MM.1S (cell line): ENCODE data around the gene GNL3.

Source experiments
- DNase-seq: peaks from one replicate; pipeline ENCODE4 v3.0.0-alpha.2; 2015
- H2AFZ ChIP-seq: fragments of 300-600 bp; sonication (generic); 2 replicates; pipeline ENCODE4 v1.6.0; 2016; ENCODE audit warnings: antibody characterized with exemption, low read length
- H3F3A ChIP-seq: fragments of 300-600 bp; sonication (generic); 2 replicates; pipeline ENCODE4 v1.6.1; 2016; ENCODE audit warnings: mild to moderate bottlenecking, antibody characterized with exemption, low read length, moderate library complexity, mixed read lengths; ENCODE audit not compliant: insufficient read depth
- H3K27ac ChIP-seq: fragments of 300-600 bp; sonication (generic); 2 replicates; pipeline ENCODE4 v1.5.1; 2016; ENCODE audit warnings: mild to moderate bottlenecking, low read length
- H3K27me3 ChIP-seq: fragments of 300-600 bp; sonication (generic); replicated peaks from 2 replicates; pipeline ENCODE4 v1.6.0; 2016; ENCODE audit warnings: low read length; ENCODE audit not compliant: insufficient read depth
- H3K36me3 ChIP-seq: fragments of 300-600 bp; sonication (generic); replicated peaks from 2 replicates; pipeline ENCODE4 v1.6.1; 2016; ENCODE audit warnings: mild to moderate bottlenecking, low read length, mixed read lengths; ENCODE audit not compliant: insufficient read depth
- H3K4me1 ChIP-seq: fragments of 300-600 bp; sonication (generic); 2 replicates; pipeline ENCODE4 v1.6.1; 2016; ENCODE audit warnings: low read length, mixed read lengths
- H3K4me2 ChIP-seq: fragments of 300-600 bp; sonication (generic); 2 replicates; pipeline ENCODE4 v1.6.0; 2016; ENCODE audit warnings: low read depth, low read length
- H3K4me3 ChIP-seq: fragments of 300-600 bp; sonication (generic); 2 replicates; pipeline ENCODE4 v1.5.1; 2016; ENCODE audit warnings: low read length, mixed read lengths
- H3K79me2 ChIP-seq: fragments of 300-600 bp; sonication (generic); 2 replicates; pipeline ENCODE4 v1.6.1; 2016; ENCODE audit warnings: mixed run types, low read length, mixed read lengths
- H3K9ac ChIP-seq: fragments of 300-600 bp; sonication (generic); 2 replicates; pipeline ENCODE4 v1.6.1; 2016; ENCODE audit warnings: low read length, mixed read lengths
- H3K9me2 ChIP-seq: fragments of 300-600 bp; sonication (generic); replicated peaks from 2 replicates; pipeline ENCODE4 v1.6.1; 2016; ENCODE audit warnings: mild to moderate bottlenecking, low read length, mixed read lengths; ENCODE audit not compliant: insufficient read depth
- H3K9me3 ChIP-seq: fragments of 300-600 bp; sonication (generic); replicated peaks from 2 replicates; pipeline ENCODE4 v1.6.1; 2016; ENCODE audit warnings: mild to moderate bottlenecking, low read length, mixed read lengths; ENCODE audit not compliant: insufficient read depth
- H4K20me1 ChIP-seq: fragments of 300-600 bp; sonication (generic); 2 replicates; pipeline ENCODE4 v1.6.1; 2016; ENCODE audit warnings: mild to moderate bottlenecking, low read length, moderate library complexity, mixed read lengths; ENCODE audit not compliant: insufficient read depth
- EZH2 ChIP-seq: fragments of 300-600 bp; sonication (generic); optimal IDR thresholded peaks from 2 replicates; pipeline ENCODE3; 2017; ENCODE audit warnings: low read depth, mild to moderate bottlenecking, antibody characterized with exemption, low read length, mixed read lengths
- EZH2phosphoT487 ChIP-seq: fragments of 300-600 bp; sonication (generic); IDR thresholded peaks from 2 replicates; pipeline ENCODE4 v1.6.1; 2018; ENCODE audit warnings: antibody characterized with exemption, low read length
- TF ChIP-seq, protein P1 (sequence below): fragments of 300-600 bp; sonication (generic); IDR thresholded peaks from 2 replicates; pipeline ENCODE4 v1.5.1; 2016; ENCODE audit warnings: antibody characterized with exemption, low read length, mixed read lengths

The GNL3 gene

DNA sequence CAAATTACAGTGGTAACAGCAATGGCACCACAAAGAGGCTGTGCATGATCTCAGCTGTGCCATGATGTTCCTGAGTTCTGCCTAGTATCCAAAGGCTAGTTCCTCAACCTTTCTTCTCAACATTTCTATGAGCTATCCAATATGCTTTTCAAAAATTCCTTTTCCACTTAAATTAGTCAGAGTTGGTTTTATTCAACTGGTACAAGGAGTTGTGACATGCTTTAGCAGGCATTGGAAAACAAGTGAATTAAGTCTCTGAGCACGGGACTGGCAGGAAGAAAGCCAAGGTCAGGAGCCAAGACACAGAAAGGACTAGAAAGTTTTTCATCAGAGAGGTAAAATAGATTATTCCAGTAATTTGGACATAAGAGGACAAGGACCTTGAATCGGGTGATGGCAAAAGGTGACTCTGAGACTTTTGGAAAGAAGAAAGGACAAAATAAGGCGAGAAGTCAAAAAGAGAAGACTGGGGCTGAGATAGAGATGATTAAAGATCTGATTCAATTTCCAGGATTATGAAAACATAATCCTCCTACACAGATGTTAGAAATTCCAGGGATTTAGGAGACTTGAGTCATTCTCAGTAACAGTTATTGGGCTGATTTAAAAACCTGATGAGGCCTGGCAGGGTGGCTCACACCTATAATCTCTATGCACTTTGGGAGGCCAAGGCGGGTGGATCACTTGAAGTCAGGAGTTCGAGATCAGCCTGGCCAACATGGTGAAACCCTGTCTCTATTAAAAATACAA lies 36.2 kb upstream of the GNL3 start:
- Histone ChIP-seq H3K9me3 (no peaks in the 10 kb centered on the region), H4K20me1 (no peaks in the 10 kb centered on the region), H3K27ac (no peak overlapping the region), H3K9me2 (no peaks in the 10 kb centered on the region), H2AFZ (no peak overlapping the region), H3K4me3 (no peak overlapping the region), H3K79me2 (no peaks in the 10 kb centered on the region), H3K4me1 (no peaks in the 10 kb centered on the region), H3K27me3 (no peaks in the 10 kb centered on the region), H3K9ac (no peak overlapping the region), H3F3A (no peaks in the 10 kb centered on the region), H3K4me2 (no peak overlapping the region), H3K36me3 (peaks cover 8% of the 10 kb centered on the region; the same call in 1 of the 2 replicates)
- TF ChIP-seq EZH2, result no peak
- TF ChIP-seq EZH2phosphoT487, result no peak
- TF ChIP-seq, protein P1, sequence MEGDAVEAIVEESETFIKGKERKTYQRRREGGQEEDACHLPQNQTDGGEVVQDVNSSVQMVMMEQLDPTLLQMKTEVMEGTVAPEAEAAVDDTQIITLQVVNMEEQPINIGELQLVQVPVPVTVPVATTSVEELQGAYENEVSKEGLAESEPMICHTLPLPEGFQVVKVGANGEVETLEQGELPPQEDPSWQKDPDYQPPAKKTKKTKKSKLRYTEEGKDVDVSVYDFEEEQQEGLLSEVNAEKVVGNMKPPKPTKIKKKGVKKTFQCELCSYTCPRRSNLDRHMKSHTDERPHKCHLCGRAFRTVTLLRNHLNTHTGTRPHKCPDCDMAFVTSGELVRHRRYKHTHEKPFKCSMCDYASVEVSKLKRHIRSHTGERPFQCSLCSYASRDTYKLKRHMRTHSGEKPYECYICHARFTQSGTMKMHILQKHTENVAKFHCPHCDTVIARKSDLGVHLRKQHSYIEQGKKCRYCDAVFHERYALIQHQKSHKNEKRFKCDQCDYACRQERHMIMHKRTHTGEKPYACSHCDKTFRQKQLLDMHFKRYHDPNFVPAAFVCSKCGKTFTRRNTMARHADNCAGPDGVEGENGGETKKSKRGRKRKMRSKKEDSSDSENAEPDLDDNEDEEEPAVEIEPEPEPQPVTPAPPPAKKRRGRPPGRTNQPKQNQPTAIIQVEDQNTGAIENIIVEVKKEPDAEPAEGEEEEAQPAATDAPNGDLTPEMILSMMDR, result no peak
- no peak for DNase-seq

GRCh38 chr3:52650439-52650838 lies 35.4 kb upstream of the GNL3 start:
- H3K9me2 ChIP-seq, result no peaks in the 10 kb centered on the region
- no peaks in the 10 kb centered on the region for H3F3A ChIP-seq
- H3K9me3 ChIP-seq, result no peaks in the 10 kb centered on the region
- H3K4me1 ChIP-seq, result no peaks in the 10 kb centered on the region
- no peak for DNase-seq
- TF ChIP-seq EZH2phosphoT487, result no peak
- TF ChIP-seq, protein P1, result no peak
- no peak for TF ChIP-seq EZH2
- peaks cover 8% of the 10 kb centered on the region; the same call in 1 of the 2 replicates for H3K36me3 ChIP-seq
- H4K20me1 ChIP-seq, result no peaks in the 10 kb centered on the region
- no peak overlapping the region for H3K4me3 ChIP-seq
- H2AFZ ChIP-seq, result no peak overlapping the region
- no peaks in the 10 kb centered on the region for H3K27me3 ChIP-seq
- no peak overlapping the region for H3K9ac ChIP-seq
- no peaks in the 10 kb centered on the region for H3K79me2 ChIP-seq
- no peak overlapping the region for H3K27ac ChIP-seq
- H3K4me2 ChIP-seq, result no peak overlapping the region

DNA sequence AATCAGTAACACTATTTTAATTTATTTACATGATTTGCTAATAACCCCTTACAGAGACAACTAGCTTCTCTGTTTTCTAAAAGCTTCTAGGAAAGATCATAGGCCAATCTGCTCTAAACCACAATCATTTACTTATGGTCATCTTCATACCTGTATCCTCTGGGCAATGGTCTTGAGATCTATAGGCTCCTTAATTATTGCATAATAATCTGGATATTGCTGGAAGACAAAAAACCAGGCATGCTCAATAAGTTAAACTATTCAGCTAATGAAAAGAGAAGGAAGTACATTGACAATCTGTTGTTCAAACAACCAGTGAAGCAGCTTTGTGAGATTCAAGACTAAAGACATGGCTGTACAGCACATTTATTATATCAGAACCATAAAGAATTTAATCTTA lies 34.2 kb upstream of the GNL3 start:
- Histone ChIP-seq H3K9me2 (no peaks in the 10 kb centered on the region), H3K9ac (no peak overlapping the region), H3K27ac (no peak overlapping the region), H3K36me3 (peaks cover 8% of the 10 kb centered on the region; the same call in 1 of the 2 replicates), H3K4me1 (no peaks in the 10 kb centered on the region), H3K9me3 (no peaks in the 10 kb centered on the region), H3F3A (no peaks in the 10 kb centered on the region), H3K79me2 (0 out of 2 replicates have a peak, but pooled peaks cover 3% of the 10 kb centered on the region), H2AFZ (no peak overlapping the region), H3K4me3 (no peak overlapping the region), H4K20me1 (no peaks in the 10 kb centered on the region), H3K27me3 (no peaks in the 10 kb centered on the region), H3K4me2 (no peak overlapping the region)
- DNase-seq, result no peak
- TF ChIP-seq EZH2 (no peak), EZH2phosphoT487 (no peak)
- TF ChIP-seq, protein P1, result no peak
